ENCODE measurements around the gene PRUNE1. TPM values are rescaled to one million over a fixed set of nuclear protein-coding genes. Genes with fewer than 3 reads are reported as not detected.

Gene PRUNE1
- total RNA-seq, 1 donor from 2014 or later = 22.6 TPM

DNA sequence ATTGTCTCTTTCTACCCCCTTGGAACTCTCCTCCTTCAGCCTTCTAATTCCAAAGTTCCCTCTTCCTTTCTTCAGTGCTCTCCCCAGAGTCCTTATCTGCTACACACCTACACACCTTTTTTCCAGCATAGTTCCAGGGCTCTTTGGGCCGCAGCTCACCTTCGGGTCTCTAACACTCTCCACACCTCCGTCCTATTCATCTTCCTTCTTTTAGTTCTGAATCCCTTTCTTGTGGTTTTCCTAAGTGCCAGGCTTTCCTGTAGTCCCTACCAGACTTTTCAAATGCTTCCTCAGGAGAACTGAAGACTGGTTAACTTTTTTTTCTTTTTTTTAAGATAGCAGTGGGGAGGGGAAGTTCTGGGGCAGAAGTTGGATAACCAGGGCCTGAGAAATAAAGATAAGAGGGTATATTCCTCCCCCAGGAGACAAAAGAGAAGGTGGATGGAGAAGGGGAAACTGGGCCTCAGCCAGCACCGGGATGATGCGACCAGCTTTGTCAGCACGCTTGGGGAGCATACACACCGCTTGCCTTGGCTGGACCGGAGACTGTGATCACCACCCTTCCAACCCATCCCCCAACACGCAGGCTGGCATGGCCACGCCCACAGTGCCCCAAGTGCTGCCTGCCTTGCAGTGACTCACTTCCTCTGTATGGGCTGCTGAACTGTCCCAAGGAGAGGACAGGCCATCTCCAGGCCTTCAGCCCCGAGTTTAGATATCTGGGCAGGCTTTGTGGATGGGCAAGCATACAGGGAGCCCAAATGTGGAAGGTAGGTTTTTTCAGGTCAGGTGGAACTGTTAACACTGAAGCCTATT lies 31.2 kb upstream of the PRUNE1 start:
- DNase-seq (ENCODE audit: low spot score) = peak; percentile 79

DNA sequence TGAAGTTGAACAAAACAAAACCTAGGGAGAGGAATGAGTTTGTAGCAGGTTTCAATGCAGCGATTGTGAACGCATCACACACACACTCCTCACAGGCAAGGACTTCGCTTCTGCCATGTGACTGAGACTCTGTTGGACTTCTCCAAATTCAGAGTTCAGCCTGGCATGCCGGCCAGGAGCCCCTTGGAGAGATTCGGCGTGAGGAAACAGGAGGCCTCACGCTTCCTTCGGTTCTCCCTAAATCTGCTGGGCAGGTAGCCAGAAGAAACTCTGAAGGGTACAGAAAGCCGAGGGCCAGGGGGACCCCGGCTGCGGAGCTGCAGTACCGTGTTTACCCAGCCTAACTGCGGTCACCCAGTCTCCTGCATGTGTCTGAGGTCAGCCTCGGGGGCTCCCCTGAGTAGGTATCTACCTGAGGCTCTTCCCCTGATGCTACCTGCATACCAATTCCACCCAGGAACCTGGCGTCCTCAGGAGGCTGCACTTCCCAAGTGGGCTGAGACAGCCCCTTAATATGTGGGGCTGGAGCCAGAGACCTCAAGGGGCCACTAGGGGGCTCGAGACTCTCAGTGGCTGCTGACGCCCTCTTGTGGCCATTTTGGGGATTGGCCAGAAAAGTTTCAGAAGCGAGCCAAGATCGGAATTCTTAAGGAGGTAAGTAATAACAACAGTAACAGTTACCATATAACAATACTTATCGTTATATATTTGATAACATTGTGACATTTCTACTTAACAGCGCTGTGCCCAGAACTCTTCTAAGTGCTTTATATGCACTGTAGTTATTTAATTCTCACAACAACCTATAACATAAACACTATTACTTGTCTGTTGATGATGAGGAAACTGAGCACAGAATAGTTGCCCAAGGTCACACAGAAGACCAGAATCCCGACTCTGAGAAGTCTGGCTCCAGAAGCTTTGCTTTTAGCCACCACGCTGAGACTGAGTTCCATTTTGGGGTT lies 28.9 kb upstream of the PRUNE1 start:
- DNase-seq (ENCODE audit: low spot score) = peak; percentile 94

GRCh38 chr1:150981177-150981804 lies 27.0 kb upstream of the PRUNE1 start:
- peak; percentile 38 for DNase-seq (ENCODE audit: low spot score)

- no peak for DNase-seq (ENCODE audit: low spot score)
Measured at GRCh38 chr1:150981805-150982712, 26.2 kb upstream of the PRUNE1 start, which contains the start of gene ANXA9. Gene ANXA9, plus strand, starts transcription at chr1:150982292. Its CDS starts 814 bp downstream, at chr1:150983106.

DNA sequence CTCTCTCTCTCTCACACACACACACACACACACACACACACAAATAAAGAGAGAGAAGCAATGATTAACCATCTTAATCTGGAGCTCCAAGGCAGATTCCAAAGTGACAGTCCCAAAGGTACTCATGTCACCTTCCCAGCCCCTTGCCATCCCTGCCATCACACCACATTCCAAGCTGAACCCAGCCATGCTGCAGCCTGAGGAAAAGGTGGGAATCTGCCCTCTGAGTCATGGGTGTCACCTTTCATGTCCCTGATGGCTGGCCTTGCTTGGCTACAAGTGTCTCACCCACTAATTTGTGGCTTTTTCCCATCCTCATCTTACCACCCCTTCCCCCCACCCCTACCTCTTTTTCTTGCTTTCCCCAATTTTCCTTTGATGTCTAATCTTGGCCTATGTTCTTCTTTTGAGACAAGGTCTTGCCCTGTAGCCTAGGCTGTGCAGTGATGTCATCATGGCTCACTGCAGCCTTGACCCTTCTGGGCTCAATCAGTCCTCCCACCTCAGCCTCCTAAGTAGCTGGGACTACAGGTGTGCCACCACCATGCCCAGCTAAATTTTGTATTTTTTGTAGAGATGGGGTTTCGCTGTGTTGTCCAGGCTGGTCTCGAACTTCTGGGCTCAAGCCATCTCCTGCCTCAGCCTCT lies 22.9 kb upstream of the PRUNE1 start:
- no peak for DNase-seq (ENCODE audit: low spot score)

DNA sequence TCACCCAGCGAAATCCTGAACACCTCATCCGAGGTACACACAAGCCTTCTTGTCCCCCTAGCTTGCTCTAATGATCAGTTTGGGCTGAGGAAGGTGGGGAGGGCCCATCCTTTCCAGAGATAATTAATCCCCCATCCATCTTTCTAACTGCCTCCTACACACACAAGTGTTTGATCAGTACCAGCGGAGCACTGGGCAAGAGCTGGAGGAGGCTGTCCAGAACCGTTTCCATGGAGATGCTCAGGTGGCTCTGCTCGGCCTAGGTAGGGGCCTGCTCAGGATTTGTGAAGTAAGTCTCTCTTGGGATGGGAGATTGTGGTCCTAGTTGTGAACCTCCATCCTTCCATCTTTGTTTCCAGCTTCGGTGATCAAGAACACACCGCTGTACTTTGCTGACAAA lies 20.3 kb upstream of the PRUNE1 start:
- no peak for DNase-seq (ENCODE audit: low spot score)

- no peak for DNase-seq (ENCODE audit: low spot score)
Measured at GRCh38 chr1:150992626-150993025, 15.6 kb upstream of the PRUNE1 start.

GRCh38 chr1:150994248-150994647 lies 14.0 kb upstream of the PRUNE1 start:
- no peak for DNase-seq (ENCODE audit: low spot score)

GRCh38 chr1:150995460-150995859 lies 12.8 kb upstream of the PRUNE1 start:
- no peak for DNase-seq (ENCODE audit: low spot score)

- no peak for DNase-seq (ENCODE audit: low spot score)
Measured at GRCh38 chr1:150995896-150996295, 12.4 kb upstream of the PRUNE1 start.

DNA sequence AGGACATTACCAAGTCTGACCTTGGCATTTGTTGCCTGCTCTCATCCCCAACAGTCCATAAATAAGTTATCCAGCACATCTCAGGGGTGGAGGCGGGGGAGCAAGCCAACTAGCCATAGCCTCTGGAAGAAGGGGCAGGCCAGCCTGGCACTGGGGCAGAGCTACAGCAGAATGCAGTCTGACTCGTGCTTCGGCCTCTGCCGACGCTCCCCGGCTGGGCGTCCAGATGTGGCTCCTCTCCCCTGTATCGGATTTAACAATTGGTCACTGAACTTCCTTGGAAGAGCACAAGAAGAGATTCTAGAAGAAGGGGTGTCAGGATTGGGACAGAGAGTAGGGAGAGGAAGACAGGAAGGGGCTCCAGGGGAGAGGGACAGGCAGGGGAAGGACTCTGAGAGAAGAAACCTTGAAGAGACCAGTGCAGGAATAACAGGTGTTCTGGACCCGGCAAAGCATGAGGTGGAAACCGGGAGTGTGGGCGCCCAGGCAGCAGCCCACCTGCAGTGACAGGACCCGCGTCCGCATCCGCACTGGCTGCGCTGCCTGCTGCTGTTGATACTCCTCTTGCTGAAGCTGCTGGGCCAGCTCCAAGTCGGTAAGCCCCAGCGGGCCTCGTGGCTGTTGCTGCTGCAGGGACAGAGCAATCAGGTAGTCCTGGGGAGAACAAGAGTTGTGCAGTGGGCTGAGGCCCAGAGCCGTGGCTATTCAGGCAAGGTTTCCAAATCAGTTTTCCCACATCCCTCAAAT lies 10.9 kb upstream of the PRUNE1 start:
- DNase-seq (ENCODE audit: low spot score) = no peak

- DNase-seq (ENCODE audit: low spot score) = no peak
Measured at GRCh38 chr1:150997949-150998348, 10.3 kb upstream of the PRUNE1 start.

- no peak for DNase-seq (ENCODE audit: low spot score)
Measured at GRCh38 chr1:150999051-150999674, 9.1 kb upstream of the PRUNE1 start.

DNA sequence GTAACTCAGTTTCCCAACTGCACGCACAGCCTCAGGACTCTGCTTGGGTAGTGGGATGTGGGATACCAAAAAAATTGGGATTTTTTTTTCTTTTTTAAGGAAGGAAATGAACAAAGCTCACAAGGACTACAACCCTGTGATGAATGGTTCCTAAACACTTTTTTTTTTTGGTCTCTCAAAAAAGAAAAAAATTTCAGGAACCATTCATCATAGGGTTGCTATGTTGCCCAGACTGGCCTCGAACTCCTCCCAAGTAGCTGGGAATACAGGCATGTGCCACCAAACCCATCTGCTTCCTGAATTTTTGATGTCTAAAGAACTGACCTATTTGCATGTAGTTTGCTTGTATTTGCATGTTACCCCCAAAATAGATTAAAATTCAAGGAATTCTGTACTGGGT lies 8.3 kb upstream of the PRUNE1 start:
- DNase-seq (ENCODE audit: low spot score) = no peak

DNA sequence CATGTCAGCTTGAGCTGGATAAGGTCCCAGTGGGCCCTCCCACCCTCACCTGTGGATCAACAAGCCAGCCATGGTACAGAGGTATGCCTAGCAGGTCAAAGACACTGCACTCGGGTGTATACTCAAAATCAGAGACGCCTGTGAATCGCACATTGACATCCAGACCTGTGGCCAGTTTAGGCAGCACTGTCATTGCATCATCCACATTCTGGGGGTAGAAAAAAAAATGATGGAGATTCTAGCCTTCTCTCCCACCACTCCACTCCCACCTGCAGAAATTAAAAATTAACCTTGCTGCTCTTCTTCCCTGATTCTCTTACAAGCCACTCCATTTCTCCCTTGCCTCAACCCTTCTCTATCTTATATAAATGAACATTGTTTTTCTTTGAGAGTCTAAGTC lies 7.8 kb upstream of the PRUNE1 start:
- no peak for DNase-seq (ENCODE audit: low spot score)

- DNase-seq (ENCODE audit: low spot score) = no peak
Measured at GRCh38 chr1:151001602-151002001, 6.6 kb upstream of the PRUNE1 start.

DNA sequence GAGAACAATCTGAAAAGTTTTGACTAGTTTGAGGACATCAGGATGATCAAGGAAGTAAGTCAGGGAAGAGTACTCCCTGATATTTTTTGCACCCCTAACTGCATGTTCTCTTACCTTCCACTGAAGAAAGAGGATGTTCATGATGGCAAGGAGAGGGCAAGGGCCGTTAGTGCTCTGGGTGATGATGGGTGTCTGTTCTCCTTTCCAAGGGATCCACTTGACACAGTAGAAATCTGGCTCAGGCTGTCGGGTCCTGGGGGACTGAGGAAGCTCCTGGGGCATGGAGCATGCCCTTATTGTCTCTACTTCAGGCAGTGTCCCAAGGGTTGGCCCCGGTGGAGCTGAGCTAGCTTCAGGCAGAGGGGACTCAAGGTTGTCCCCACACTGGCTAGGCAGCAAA lies 6.2 kb upstream of the PRUNE1 start:
- DNase-seq (ENCODE audit: low spot score) = no peak

- no peak for DNase-seq (ENCODE audit: low spot score)
Measured at GRCh38 chr1:151002611-151003010, 5.6 kb upstream of the PRUNE1 start.

DNA sequence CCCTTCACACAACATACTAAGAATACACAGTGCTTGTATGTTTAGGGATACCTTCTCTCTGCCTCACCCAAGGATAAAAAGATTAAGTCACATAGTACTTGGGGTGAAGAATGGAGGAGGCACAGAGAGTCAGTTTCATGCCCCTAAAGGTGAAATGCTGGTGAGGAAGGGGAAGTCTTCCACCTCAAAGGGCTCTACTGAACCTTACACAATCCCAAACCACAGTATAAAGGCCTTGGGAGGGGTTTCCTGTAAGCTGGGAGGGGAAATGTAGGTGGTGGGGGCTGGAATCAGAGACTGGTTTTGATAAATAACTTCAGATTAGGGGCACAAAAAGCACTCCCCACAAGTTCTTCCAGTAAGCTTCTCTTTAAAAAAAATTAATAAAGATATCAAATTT lies 5.1 kb upstream of the PRUNE1 start:
- DNase-seq (ENCODE audit: low spot score) = no peak

Data from umbilical cord (tissue), 2 donors.